ENCODE results near the gene SUGCT.
"Not testable (repeated sequence)": the region's sequence is repeated elsewhere in the genome, so short reads cannot be mapped to it uniquely, and the experiment has no call there.

The SUGCT gene

DNA sequence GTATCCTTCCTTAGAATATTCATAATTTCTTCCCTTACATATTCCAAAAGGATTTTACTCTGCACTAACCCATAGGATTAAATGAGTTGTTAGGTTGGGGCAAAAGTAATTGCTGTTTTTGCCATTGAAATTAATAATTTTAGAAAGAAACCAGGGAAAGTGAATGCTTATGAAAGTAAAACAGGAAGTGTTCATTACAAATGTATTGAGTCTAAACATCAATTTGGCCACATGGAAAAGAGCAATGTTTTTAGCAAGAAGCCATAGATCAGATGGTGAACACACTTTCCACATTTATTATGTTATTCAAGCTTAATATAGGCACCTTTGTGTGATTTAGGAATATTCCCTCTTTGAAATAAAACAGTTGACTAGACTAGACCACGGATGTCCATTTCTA lies 102.9 kb downstream of the SUGCT start:
- DNase-seq (ENCODE audit: low read depth), result no peak
- no peak overlapping the region for H3K4me3 ChIP-seq (ENCODE audit: low read length)
- TF ChIP-seq, protein P1, sequence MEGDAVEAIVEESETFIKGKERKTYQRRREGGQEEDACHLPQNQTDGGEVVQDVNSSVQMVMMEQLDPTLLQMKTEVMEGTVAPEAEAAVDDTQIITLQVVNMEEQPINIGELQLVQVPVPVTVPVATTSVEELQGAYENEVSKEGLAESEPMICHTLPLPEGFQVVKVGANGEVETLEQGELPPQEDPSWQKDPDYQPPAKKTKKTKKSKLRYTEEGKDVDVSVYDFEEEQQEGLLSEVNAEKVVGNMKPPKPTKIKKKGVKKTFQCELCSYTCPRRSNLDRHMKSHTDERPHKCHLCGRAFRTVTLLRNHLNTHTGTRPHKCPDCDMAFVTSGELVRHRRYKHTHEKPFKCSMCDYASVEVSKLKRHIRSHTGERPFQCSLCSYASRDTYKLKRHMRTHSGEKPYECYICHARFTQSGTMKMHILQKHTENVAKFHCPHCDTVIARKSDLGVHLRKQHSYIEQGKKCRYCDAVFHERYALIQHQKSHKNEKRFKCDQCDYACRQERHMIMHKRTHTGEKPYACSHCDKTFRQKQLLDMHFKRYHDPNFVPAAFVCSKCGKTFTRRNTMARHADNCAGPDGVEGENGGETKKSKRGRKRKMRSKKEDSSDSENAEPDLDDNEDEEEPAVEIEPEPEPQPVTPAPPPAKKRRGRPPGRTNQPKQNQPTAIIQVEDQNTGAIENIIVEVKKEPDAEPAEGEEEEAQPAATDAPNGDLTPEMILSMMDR (conservative IDR thresholded peaks at IDR 0.05; ENCODE audit: low read depth, low read length), result no peak

DNA sequence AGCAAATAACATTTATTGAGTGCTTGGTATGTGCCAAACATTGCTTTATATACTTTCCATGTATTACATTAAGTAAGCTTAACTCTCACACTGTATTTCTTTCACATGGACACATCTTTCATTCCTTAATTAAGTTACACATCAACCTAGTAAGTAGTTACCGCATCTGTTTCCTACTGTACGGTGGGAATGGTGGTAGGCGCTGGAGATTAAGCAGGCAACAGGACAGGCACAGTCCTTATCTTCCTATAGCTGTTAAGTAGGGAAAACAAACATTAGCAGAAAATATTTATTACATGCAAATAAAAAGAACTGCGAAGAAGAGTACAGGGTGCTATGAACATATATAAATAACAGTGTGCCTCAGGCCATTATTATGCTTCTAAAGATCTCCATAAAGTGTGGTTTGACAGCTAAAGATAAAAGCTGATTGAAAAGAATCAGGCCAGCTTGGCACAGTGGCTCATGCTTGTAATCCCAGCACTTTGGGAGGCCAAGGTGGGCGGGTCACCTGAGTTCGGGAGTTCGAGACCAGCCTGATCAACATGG lies 105.0 kb downstream of the SUGCT start:
- TF ChIP-seq, protein P1 (conservative IDR thresholded peaks at IDR 0.05; ENCODE audit: low read depth, low read length), result no peak
- no peak overlapping the region for H3K4me3 ChIP-seq (ENCODE audit: low read length)
- no peak for DNase-seq (ENCODE audit: low read depth)

DNA sequence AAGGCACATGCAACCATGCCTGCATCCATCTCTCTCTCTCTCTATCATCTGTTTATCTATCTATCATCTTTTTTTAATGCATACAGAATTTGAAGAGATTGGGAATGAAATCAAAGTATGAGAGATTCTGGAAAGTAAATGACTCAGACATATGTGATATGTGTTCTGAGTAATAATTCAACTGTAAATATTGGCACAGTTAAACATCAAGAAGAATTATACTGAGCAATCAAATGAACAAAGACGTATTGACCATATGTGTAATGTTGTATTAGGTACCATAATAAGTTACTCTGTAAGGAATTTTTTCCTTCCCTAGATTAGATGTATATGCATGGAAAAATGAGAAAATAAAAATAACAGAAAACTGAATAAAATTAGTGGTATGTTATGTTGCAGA lies 108.3 kb downstream of the SUGCT start:
- TF ChIP-seq, protein P1 (conservative IDR thresholded peaks at IDR 0.05; ENCODE audit: low read depth, low read length), result no peak
- no peak overlapping the region for H3K4me3 ChIP-seq (ENCODE audit: low read length)
- DNase-seq (ENCODE audit: low read depth), result no peak

DNA sequence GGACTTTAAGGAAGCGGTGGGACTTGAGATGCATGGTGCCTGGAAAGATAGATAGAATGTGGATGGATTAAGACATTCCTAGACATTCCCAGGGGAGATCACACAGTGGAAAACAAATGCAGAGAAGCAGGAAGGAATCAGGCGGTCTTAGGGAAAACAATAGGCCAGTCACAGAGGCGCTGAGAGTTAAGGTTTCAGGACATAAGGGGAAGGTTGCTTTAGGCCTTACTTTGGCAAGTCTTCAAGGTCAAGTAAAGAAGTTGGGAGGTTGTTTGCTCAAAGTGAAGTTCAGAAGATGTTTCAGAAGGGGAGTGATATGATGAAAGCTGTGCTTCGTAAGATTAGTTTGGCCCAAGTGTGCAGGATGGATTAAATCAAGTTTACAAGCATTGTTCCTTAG lies 109.4 kb downstream of the SUGCT start:
- TF ChIP-seq, protein P1 (conservative IDR thresholded peaks at IDR 0.05; ENCODE audit: low read depth, low read length), result no peak
- no peak for DNase-seq (ENCODE audit: low read depth)
- no peak overlapping the region for H3K4me3 ChIP-seq (ENCODE audit: low read length)

DNA sequence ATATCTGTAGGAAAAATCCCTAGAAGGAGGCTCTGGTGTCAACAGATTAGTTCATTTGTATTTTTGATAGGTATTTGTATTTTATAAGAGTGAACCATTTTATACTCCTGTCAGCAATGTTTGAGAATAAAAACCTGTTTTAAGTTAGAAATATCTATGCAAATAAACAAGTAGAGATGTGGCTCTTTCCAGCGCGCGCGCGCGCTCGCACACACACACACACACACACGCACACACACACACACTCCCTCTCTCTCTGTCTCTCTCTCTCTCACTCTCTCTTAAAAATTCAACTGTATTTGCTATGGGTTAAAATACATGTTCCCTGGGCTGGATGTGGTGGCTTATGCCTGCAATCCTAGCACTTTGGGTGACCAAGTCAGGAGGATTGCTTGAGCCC lies 113.9 kb downstream of the SUGCT start:
- no peak overlapping the region for H3K4me3 ChIP-seq (ENCODE audit: low read length)
- TF ChIP-seq, protein P1 (conservative IDR thresholded peaks at IDR 0.05; ENCODE audit: low read depth, low read length), result no peak
- DNase-seq (ENCODE audit: low read depth), result no peak

DNA sequence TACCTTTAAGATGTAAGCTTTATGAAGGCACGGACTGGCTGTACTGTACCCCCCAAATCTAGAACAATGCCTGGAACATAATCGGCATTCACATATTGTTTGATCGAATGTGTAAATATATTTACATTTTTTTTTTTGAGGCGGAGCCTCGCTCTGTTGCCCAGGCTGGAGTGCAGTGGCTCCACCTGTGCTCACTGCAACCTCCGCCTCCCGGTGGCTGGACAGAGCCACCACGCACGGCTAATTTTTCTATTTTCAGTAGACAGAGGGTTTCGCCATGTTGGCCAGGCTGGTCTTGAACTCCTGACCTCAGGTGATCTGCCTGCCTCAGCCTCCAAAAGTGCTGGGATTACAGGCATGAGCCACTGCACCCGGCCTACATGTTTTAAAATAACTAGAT lies 118.6 kb downstream of the SUGCT start:
- not testable (repeated sequence) for H3K4me3 ChIP-seq (ENCODE audit: low read length); DNase-seq (ENCODE audit: low read depth)
- TF ChIP-seq, protein P1 (conservative IDR thresholded peaks at IDR 0.05; ENCODE audit: low read depth, low read length), result peak; percentile 20

DNA sequence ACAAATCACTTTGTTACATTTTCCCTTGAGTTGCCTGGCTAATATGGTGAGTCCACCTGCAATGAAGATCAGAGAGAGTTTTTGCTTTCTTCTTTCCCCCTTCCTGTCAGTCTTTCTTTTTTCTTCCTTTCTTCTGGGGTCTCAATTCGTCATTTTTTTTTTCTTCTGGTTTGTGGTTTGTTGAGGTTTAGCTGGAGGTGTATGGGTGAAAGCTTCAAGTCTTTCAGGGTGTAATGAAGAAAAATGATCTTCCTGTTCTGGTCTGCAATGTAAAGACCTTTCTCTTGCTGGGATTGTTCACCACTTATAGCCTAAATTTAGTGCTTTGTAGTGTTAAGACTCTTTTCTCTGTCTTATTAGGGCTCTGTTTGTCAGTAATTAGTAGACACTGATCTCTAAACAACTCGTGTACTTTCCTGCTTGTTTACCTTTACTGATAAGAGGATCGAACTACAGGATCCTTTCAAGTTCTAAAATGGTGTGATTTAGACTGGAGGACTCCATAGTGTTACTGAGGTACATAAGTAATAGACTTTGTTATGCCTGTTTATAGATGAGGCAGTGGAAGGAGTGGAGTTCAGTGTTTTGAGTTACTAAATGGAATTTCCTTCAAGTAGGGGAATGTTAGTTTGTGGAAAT lies 129.1 kb downstream of the SUGCT start:
- no peak for DNase-seq (ENCODE audit: low read depth)
- TF ChIP-seq, protein P1 (conservative IDR thresholded peaks at IDR 0.05; ENCODE audit: low read depth, low read length), result no peak

More for the DNA sequence above, 129.1 kb downstream of the SUGCT start:
- H3K4me3 ChIP-seq (ENCODE audit: low read length), result no peak overlapping the region

All from retinal pigment epithelial cell (primary cell).